ENCODE measurements around the gene TCAP.

DNA sequence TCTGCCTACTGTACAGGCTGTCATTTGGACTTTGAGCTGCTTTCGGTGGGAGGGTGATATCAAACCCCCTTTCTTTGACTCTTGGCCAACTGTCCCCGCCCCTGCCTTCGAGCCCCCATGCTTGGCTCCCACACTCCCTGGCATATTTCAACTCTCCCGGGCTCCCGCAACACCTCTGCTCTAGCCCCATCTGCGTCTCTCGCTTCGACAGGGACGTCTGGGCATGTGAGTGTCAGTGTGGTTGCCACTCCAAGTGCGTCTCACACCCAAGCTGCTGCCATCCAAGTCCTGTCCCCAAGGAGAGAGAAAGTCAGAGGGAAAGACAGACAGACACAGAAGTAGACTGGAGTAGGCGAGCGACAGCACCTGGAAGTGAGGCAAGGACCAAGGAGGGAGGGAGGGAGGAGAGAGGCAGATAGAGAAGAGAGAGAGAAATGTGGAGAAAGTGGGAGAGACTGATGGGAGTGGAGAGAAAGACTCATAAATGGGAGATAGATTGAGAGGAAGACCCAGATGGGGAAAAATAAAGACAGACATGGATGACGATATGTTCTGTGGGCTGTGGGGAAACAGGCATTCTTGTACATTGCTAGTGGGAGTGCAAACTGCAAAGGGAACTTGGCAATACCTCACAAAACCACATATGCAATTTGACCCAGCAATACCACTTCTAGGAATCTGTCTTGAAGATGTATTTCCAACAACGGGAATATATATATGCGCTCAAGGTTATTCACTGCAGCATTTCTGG lies 16.4 kb upstream of the TCAP start:
- TF ChIP-seq, protein P1, sequence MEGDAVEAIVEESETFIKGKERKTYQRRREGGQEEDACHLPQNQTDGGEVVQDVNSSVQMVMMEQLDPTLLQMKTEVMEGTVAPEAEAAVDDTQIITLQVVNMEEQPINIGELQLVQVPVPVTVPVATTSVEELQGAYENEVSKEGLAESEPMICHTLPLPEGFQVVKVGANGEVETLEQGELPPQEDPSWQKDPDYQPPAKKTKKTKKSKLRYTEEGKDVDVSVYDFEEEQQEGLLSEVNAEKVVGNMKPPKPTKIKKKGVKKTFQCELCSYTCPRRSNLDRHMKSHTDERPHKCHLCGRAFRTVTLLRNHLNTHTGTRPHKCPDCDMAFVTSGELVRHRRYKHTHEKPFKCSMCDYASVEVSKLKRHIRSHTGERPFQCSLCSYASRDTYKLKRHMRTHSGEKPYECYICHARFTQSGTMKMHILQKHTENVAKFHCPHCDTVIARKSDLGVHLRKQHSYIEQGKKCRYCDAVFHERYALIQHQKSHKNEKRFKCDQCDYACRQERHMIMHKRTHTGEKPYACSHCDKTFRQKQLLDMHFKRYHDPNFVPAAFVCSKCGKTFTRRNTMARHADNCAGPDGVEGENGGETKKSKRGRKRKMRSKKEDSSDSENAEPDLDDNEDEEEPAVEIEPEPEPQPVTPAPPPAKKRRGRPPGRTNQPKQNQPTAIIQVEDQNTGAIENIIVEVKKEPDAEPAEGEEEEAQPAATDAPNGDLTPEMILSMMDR (IDR thresholded peaks at IDR 0.05) = no peak
- TF ChIP-seq POLR2A (IDR thresholded peaks at IDR 0.05) (no peak), POLR2AphosphoS5 (IDR thresholded peaks at IDR 0.05) (no peak)
